ENCODE data around the gene TMPRSS2. TPM values are rescaled to one million over a fixed set of nuclear protein-coding genes. Genes with fewer than 3 reads are reported as not detected.

The TMPRSS2 gene
- total and polyA plus RNA-seq, 9 of the 15 experiments (the other 6 are each of a cell fraction or from before 2014, with no cell fraction given), result 0.20 TPM; not detected in 8

DNA sequence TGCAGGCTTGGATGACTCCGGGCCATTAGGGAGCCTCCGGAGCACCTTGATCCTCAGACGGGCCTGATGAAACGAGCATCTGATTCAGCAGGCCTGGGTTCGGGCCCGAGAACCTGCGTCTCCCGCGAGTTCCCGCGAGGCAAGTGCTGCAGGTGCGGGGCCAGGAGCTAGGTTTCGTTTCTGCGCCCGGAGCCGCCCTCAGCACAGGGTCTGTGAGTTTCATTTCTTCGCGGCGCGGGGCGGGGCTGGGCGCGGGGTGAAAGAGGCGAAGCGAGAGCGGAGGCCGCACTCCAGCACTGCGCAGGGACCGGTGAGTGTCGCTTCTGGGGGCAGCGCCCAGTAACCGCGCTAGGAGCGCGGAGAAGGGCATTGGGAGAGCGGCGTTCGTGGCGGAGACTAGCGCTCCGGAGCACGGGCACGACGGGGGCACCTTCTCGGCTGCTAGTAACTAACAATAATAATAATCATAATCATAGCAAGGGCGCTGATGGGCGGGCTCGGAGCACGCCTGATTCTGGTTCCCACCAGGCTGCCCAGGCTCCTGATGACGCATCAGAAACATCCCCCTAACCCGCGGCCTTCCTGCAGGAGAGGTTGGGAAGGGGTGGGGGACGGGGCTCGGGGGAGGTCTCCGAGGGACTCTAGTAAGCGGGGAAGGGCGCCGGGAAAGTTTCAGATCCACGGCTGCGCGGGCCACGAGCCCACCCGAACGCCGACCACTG, 81.8 kb downstream of the TMPRSS2 start, which contains the start of gene MX1 (continued):
- no peak for TF ChIP-seq ZNF707 (CRISPR knock-in tag; conservative IDR thresholded peaks at IDR 0.05)
- TF ChIP-seq, protein P1, sequence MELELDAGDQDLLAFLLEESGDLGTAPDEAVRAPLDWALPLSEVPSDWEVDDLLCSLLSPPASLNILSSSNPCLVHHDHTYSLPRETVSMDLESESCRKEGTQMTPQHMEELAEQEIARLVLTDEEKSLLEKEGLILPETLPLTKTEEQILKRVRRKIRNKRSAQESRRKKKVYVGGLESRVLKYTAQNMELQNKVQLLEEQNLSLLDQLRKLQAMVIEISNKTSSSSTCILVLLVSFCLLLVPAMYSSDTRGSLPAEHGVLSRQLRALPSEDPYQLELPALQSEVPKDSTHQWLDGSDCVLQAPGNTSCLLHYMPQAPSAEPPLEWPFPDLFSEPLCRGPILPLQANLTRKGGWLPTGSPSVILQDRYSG (tag; conservative IDR thresholded peaks at IDR 0.05; ENCODE audit: low read depth), result no peak
- no peak for TF ChIP-seq CHD4 (IDR thresholded peaks at IDR 0.05; ENCODE audit: insufficient read depth, insufficient replicate concordance, low read depth, low read length, poor library complexity, severe bottlenecking)
- no peak for TF ChIP-seq KDM2B (CRISPR knock-in tag; IDR thresholded peaks at IDR 0.05)
- no peak for TF ChIP-seq TBL1XR1 (IDR thresholded peaks at IDR 0.05; ENCODE audit: low read length in 2 of 2)
- TF ChIP-seq EZH2 (IDR thresholded peaks at IDR 0.05; ENCODE audit: borderline replicate concordance, low read depth, low read length), result no peak
- TF ChIP-seq ZNF583 (CRISPR knock-in tag; IDR thresholded peaks at IDR 0.05), result no peak
- TF ChIP-seq ZFP1 (CRISPR knock-in tag; IDR thresholded peaks at IDR 0.05), result no peak
- TF ChIP-seq, protein P2, sequence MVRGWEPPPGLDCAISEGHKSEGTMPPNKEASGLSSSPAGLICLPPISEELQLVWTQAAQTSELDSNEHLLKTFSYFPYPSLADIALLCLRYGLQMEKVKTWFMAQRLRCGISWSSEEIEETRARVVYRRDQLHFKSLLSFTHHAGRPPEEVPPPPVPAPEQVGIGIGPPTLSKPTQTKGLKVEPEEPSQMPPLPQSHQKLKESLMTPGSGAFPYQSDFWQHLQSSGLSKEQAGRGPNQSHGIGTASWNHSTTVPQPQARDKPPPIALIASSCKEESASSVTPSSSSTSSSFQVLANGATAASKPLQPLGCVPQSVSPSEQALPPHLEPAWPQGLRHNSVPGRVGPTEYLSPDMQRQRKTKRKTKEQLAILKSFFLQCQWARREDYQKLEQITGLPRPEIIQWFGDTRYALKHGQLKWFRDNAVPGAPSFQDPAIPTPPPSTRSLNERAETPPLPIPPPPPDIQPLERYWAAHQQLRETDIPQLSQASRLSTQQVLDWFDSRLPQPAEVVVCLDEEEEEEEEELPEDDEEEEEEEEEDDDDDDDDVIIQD (CRISPR knock-in tag; IDR thresholded peaks at IDR 0.05), result no peak
- no peak for TF ChIP-seq ZNF239 (CRISPR knock-in tag; IDR thresholded peaks at IDR 0.05)
- no peak for TF ChIP-seq HIVEP1 (CRISPR knock-in tag; IDR thresholded peaks at IDR 0.05)
